WTC11 (cell line): Measurements from ENCODE around the gene AURKAIP1. TPM values are rescaled to one million over a fixed set of nuclear protein-coding genes. Genes with fewer than 3 reads are reported as not detected.

ENCODE experiments used
- ATAC-seq: fragments of 200-7000 bp; cut with Tn5 transposase; 2 replicates; pipeline ENCODE4 v1.10.0; 2021; ENCODE audit warnings: mild to moderate bottlenecking, moderate library complexity
- CTCF ChIA-PET: fragments of 300-600 bp; sonication (Branson Sonifier 250); formaldehyde crosslinking; loops from one replicate; lab custom pipeline; 2021; ENCODE audit warnings: antibody characterized with exemption; lab: Charles Lee
- POLR2A ChIA-PET: fragments of 350-600 bp; sonication (Branson Sonifier 250); formaldehyde crosslinking; loops from one replicate; lab custom pipeline; 2021; ENCODE audit warnings: antibody characterized with exemption; lab: Charles Lee
- DNase-seq: peaks from one replicate; pipeline ENCODE4 v3.0.0; 2021; ENCODE audit warnings: low spot score
- H3K27ac Mint-ChIP-seq: 2 replicates; pipeline ENCODE4 v1.8.0; 2021; ENCODE audit warnings: mixed read lengths
- H3K27me3 Mint-ChIP-seq: 2 replicates; pipeline ENCODE4 v1.8.0; 2021; ENCODE audit warnings: low read depth, mild to moderate bottlenecking, moderate library complexity, mixed read lengths
- H3K36me3 Mint-ChIP-seq: 2 replicates; pipeline ENCODE4 v1.8.0; 2021; ENCODE audit warnings: mixed read lengths
- H3K4me1 Mint-ChIP-seq: 2 replicates; pipeline ENCODE4 v1.8.0; 2022; ENCODE audit warnings: mixed read lengths
- H3K4me3 Mint-ChIP-seq: 2 replicates; pipeline ENCODE4 v1.8.0; 2021; ENCODE audit warnings: mild to moderate bottlenecking, moderate library complexity, mixed read lengths
- H3K9me3 Mint-ChIP-seq: 2 replicates; pipeline ENCODE4 v1.8.0; 2021; ENCODE audit warnings: mixed read lengths
- ATF1 ChIP-seq: sonication (generic); formaldehyde crosslinking; IDR thresholded peaks from 2 replicates; pipeline ENCODE4 v1.8.1; 2023; ENCODE audit warnings: mild to moderate bottlenecking, moderate library complexity, missing genetic modification reagents
- CDX4 ChIP-seq: fragments of 250-450 bp; sonication (Bioruptor Pico); IDR thresholded peaks from 2 replicates; pipeline ENCODE4 v1.9.0; 2021; ENCODE audit warnings: moderate library complexity, mild to moderate bottlenecking, inconsistent platforms, borderline replicate concordance
- ELF4 ChIP-seq: sonication (generic); formaldehyde crosslinking; IDR thresholded peaks from 2 replicates; pipeline ENCODE4 v1.8.1; 2022; ENCODE audit warnings: low read depth, mild to moderate bottlenecking, moderate library complexity, missing genetic modification reagents
- EMX1 ChIP-seq: fragments of 250-450 bp; sonication (Bioruptor Pico); IDR thresholded peaks from 2 replicates; pipeline ENCODE4 v1.8.0; 2021; ENCODE audit warnings: mild to moderate bottlenecking
- FOXP1 ChIP-seq: sonication (generic); formaldehyde crosslinking; IDR thresholded peaks from 2 replicates; pipeline ENCODE4 v1.8.0; 2022; ENCODE audit warnings: missing genetic modification reagents, mild to moderate bottlenecking, moderate library complexity, borderline replicate concordance
- GABPB1 ChIP-seq: sonication (generic); formaldehyde crosslinking; IDR thresholded peaks from 2 replicates; pipeline ENCODE4 v1.8.1; 2023; ENCODE audit warnings: mild to moderate bottlenecking, missing genetic modification reagents
- IRF2 ChIP-seq: sonication (generic); formaldehyde crosslinking; IDR thresholded peaks from 2 replicates; pipeline ENCODE4 v1.8.0; 2022; ENCODE audit warnings: low read depth, missing genetic modification reagents, borderline replicate concordance
- JUN ChIP-seq: sonication (generic); formaldehyde crosslinking; IDR thresholded peaks from 2 replicates; pipeline ENCODE4 v1.8.0; 2023; ENCODE audit warnings: mild to moderate bottlenecking, missing genetic modification reagents
- MLX ChIP-seq: sonication (generic); formaldehyde crosslinking; IDR thresholded peaks from 2 replicates; pipeline ENCODE4 v1.8.1; 2023; ENCODE audit warnings: mild to moderate bottlenecking, missing genetic modification reagents, moderate library complexity
- MYBL2 ChIP-seq: sonication (generic); formaldehyde crosslinking; IDR thresholded peaks from 2 replicates; pipeline ENCODE4 v1.8.1; 2023; ENCODE audit warnings: mild to moderate bottlenecking, moderate library complexity, missing genetic modification reagents
- PRRX2 ChIP-seq: fragments of 250-450 bp; sonication (Bioruptor Pico); IDR thresholded peaks from 2 replicates; pipeline ENCODE4 v1.8.0; 2021; ENCODE audit warnings: mild to moderate bottlenecking
- SMAD3 ChIP-seq: sonication (generic); formaldehyde crosslinking; IDR thresholded peaks from 2 replicates; pipeline ENCODE4 v1.8.0; 2022; ENCODE audit warnings: missing genetic modification reagents, mild to moderate bottlenecking, borderline replicate concordance
- SOX15 ChIP-seq: fragments of 250-450 bp; sonication (Bioruptor Pico); IDR thresholded peaks from 2 replicates; pipeline ENCODE4 v1.9.0; 2021; ENCODE audit warnings: mild to moderate bottlenecking
- TEAD4 ChIP-seq: sonication (generic); formaldehyde crosslinking; IDR thresholded peaks from 2 replicates; pipeline ENCODE4 v1.8.0; 2022; ENCODE audit warnings: mild to moderate bottlenecking, missing genetic modification reagents
- TP53 ChIP-seq: sonication (generic); formaldehyde crosslinking; IDR thresholded peaks from 2 replicates; pipeline ENCODE4 v1.8.1; 2023; ENCODE audit warnings: mild to moderate bottlenecking, missing genetic modification reagents
- ZBTB21 ChIP-seq: sonication (generic); formaldehyde crosslinking; IDR thresholded peaks from 2 replicates; pipeline ENCODE4 v1.8.1; 2023; ENCODE audit warnings: mild to moderate bottlenecking, missing genetic modification reagents, borderline replicate concordance
- ZBTB43 ChIP-seq: sonication (generic); formaldehyde crosslinking; IDR thresholded peaks from 2 replicates; pipeline ENCODE4 v1.8.1; 2023; ENCODE audit warnings: mild to moderate bottlenecking, missing genetic modification reagents
- ZNF232 ChIP-seq: sonication (generic); formaldehyde crosslinking; IDR thresholded peaks from 2 replicates; pipeline ENCODE4 v1.8.0; 2022; ENCODE audit warnings: mild to moderate bottlenecking, missing genetic modification reagents
- ZNF671 ChIP-seq: fragments of 250-450 bp; sonication (Bioruptor Pico); IDR thresholded peaks from 2 replicates; pipeline ENCODE4 v1.8.0; 2021; ENCODE audit warnings: mild to moderate bottlenecking
- total RNA-seq: library from RNA; stranded (reverse); gene quantifications from 3 replicates; pipeline ENCODE4 v1.2.3, GENCODE V29; 2021
- TF ChIP-seq, protein P1 (sequence below): sonication (generic); formaldehyde crosslinking; IDR thresholded peaks from 2 replicates; pipeline ENCODE4 v1.8.1; 2023; ENCODE audit warnings: mild to moderate bottlenecking, moderate library complexity, missing genetic modification reagents
- TF ChIP-seq, protein P2 (sequence below): sonication (generic); formaldehyde crosslinking; IDR thresholded peaks from 2 replicates; pipeline ENCODE4 v1.8.0; 2022; ENCODE audit warnings: mild to moderate bottlenecking, missing genetic modification reagents
- TF ChIP-seq, protein P3 (sequence below): sonication (generic); formaldehyde crosslinking; IDR thresholded peaks from 2 replicates; pipeline ENCODE4 v1.8.1; 2022; ENCODE audit warnings: mild to moderate bottlenecking, moderate library complexity, missing genetic modification reagents
- TF ChIP-seq, protein P4 (sequence below): fragments of 250-450 bp; sonication (Bioruptor Pico); IDR thresholded peaks from 2 replicates; pipeline ENCODE4 v1.8.0; 2021; ENCODE audit warnings: mild to moderate bottlenecking

The AURKAIP1 gene
- total RNA-seq, 1 experiment from 2014 or later, result 268 TPM

GRCh38 chr1:1401457-1402010, 26.5 kb upstream of the AURKAIP1 start:
- TF ChIP-seq SOX15 (CRISPR knock-in tag), result no peak
- no peak for TF ChIP-seq TP53 (CRISPR knock-in tag)
- no peak for TF ChIP-seq FOXP1
- TF ChIP-seq PRRX2 (CRISPR knock-in tag), result no peak
- TF ChIP-seq, protein P1, sequence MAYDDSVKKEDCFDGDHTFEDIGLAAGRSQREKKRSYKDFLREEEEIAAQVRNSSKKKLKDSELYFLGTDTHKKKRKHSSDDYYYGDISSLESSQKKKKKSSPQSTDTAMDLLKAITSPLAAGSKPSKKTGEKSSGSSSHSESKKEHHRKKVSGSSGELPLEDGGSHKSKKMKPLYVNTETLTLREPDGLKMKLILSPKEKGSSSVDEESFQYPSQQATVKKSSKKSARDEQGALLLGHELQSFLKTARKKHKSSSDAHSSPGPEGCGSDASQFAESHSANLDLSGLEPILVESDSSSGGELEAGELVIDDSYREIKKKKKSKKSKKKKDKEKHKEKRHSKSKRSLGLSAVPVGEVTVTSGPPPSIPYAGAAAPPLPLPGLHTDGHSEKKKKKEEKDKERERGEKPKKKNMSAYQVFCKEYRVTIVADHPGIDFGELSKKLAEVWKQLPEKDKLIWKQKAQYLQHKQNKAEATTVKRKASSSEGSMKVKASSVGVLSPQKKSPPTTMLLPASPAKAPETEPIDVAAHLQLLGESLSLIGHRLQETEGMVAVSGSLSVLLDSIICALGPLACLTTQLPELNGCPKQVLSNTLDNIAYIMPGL (CRISPR knock-in tag), result 0 out of 2 replicates have a peak, but pooled peaks have one; percentile 11
- TF ChIP-seq SMAD3 (CRISPR knock-in tag), result 0 out of 2 replicates have a peak, but pooled peaks have one; percentile 22
- no peak for TF ChIP-seq ZBTB21
- H3K9me3 Mint-ChIP-seq, result no peaks in the 10 kb centered on the region
- H3K36me3 Mint-ChIP-seq, result peaks cover 63% of the 10 kb centered on the region
- peaks cover 40% of the 10 kb centered on the region for H3K4me1 Mint-ChIP-seq
- no peak for DNase-seq
- no peak for ATAC-seq
- H3K27me3 Mint-ChIP-seq, result no peaks in the 10 kb centered on the region
- CTCF ChIA-PET, result interaction anchor here (0.6 to 1.8 kb wide), 16 partner anchors 10 to 507 kb away, joined by 3 to 12 read pairs (median 5); partner anchors contain the start of genes ANKRD65 and VWA1
- H3K27ac Mint-ChIP-seq, result peak overlapping the region; percentile 97
- H3K4me3 Mint-ChIP-seq, result peak overlapping the region; percentile 85
- POLR2A ChIA-PET, result interaction anchor here (1.2 to 1.8 kb wide), 2 partner anchors 24 to 29 kb away, joined by 3 to 5 read pairs; a partner anchor contains a TSS

DNA sequence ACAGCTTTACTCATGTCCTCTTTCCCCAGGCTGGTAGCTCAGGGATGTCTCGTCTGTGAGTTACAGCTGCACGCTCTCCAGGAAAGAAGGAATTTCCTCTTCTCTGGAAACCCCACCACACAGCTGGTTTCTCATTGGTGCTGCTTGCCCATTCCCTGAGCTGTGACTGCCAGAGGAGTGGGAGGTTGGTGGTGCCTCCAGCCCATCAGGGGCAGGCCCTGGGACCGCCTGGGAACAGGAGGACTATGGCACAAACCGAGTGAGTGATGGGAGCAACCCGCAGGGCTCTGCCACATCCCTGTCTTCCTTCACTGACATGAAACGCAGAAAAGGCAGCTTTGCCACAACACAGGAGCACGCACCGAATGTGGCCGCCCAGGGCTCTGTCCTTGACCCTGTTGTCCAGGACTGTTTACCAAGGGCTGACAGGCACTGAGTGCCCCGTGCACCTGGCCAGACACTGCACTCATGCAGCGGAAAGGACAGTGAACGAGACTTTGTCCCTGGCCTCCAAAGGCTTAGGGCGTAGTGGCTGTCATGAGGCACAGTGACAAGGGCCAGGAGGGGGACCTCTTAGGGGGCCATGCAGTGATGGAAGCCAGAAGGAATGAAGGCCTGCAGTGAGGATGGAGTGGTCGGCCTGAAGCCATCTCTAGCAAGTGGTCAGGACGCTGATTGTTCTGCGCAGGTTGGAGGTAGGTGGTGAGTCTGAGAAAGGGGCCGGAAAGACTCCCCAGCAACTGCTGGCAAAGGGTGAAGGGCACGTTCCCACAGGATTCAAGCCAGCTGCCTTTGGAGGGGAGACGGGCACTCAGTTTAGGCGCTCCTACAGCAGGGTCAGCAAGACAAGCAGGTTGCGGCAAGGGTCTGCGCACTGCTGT, 25.8 kb upstream of the AURKAIP1 start:
- peak overlapping the region; percentile 72 for H3K27ac Mint-ChIP-seq
- no peaks in the 10 kb centered on the region for H3K9me3 Mint-ChIP-seq
- H3K4me1 Mint-ChIP-seq, result peaks cover 34% of the 10 kb centered on the region
- no peaks in the 10 kb centered on the region for H3K27me3 Mint-ChIP-seq
- ChIA-PET POLR2A (interaction anchor here (1.2 to 2.3 kb wide), 2 partner anchors 10 to 26 kb away, joined by 3 to 12 read pairs; partner anchors contain the start of gene AURKAIP1), CTCF (interaction anchor here (2.4 to 2.5 kb wide), 2 partner anchors 29 to 104 kb away, joined by 12 to 14 read pairs; no protein-coding TSS in a partner anchor)
- H3K36me3 Mint-ChIP-seq, result peaks cover 60% of the 10 kb centered on the region
- peak overlapping the region; percentile 85 for H3K4me3 Mint-ChIP-seq
- no peak for ATAC-seq
- DNase-seq, result no peak
- TF ChIP-seq ZNF671 (CRISPR knock-in tag) (no peak), ZBTB43 (CRISPR knock-in tag) (no peak), TEAD4 (CRISPR knock-in tag) (no peak), MLX (CRISPR knock-in tag) (peak; percentile 61; the same call in 1 of the 2 replicates), ELF4 (no peak), EMX1 (CRISPR knock-in tag) (0 out of 2 replicates have a peak, but pooled peaks have one; percentile 49), GABPB1 (peak; percentile 83), ZNF232 (CRISPR knock-in tag) (0 out of 2 replicates have a peak, but pooled peaks have one; percentile 16), MYBL2 (no peak), IRF2 (CRISPR knock-in tag) (no peak), CDX4 (CRISPR knock-in tag) (no peak), ATF1 (0 out of 2 replicates have a peak, but pooled peaks have one; percentile 31), JUN (no peak)
- TF ChIP-seq, protein P2, sequence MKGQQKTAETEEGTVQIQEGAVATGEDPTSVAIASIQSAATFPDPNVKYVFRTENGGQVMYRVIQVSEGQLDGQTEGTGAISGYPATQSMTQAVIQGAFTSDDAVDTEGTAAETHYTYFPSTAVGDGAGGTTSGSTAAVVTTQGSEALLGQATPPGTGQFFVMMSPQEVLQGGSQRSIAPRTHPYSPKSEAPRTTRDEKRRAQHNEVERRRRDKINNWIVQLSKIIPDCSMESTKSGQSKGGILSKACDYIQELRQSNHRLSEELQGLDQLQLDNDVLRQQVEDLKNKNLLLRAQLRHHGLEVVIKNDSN (CRISPR knock-in tag), result no peak
- TF ChIP-seq, protein P3, sequence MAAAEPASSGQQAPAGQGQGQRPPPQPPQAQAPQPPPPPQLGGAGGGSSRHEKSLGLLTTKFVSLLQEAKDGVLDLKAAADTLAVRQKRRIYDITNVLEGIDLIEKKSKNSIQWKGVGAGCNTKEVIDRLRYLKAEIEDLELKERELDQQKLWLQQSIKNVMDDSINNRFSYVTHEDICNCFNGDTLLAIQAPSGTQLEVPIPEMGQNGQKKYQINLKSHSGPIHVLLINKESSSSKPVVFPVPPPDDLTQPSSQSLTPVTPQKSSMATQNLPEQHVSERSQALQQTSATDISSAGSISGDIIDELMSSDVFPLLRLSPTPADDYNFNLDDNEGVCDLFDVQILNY, result no peak
- TF ChIP-seq, protein P4, sequence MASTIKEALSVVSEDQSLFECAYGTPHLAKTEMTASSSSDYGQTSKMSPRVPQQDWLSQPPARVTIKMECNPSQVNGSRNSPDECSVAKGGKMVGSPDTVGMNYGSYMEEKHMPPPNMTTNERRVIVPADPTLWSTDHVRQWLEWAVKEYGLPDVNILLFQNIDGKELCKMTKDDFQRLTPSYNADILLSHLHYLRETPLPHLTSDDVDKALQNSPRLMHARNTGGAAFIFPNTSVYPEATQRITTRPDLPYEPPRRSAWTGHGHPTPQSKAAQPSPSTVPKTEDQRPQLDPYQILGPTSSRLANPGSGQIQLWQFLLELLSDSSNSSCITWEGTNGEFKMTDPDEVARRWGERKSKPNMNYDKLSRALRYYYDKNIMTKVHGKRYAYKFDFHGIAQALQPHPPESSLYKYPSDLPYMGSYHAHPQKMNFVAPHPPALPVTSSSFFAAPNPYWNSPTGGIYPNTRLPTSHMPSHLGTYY (CRISPR knock-in tag), result no peak
